SK-N-MC (cell line): Measurements from ENCODE around the gene SHFL.

Source experiments
- EZH2 ChIP-seq: fragments of 200-600 bp; sonication (generic); IDR thresholded peaks from one replicate; pipeline ENCODE4 v1.6.1; 2017; ENCODE audit warnings: antibody characterized with exemption
- FOXP2 ChIP-seq: optimal IDR thresholded peaks from 2 replicates; pipeline ENCODE3; 2011; ENCODE audit warnings: mild to moderate bottlenecking, moderate library complexity; ENCODE audit not compliant: insufficient read depth; ENCODE audit errors: extremely low read length, control extremely low read depth
- POLR2AphosphoS5 ChIP-seq: IDR thresholded peaks from 2 replicates; pipeline ENCODE4 v1.6.1; 2012; ENCODE audit warnings: mild to moderate bottlenecking, low read depth, low read length, borderline replicate concordance

DNA sequence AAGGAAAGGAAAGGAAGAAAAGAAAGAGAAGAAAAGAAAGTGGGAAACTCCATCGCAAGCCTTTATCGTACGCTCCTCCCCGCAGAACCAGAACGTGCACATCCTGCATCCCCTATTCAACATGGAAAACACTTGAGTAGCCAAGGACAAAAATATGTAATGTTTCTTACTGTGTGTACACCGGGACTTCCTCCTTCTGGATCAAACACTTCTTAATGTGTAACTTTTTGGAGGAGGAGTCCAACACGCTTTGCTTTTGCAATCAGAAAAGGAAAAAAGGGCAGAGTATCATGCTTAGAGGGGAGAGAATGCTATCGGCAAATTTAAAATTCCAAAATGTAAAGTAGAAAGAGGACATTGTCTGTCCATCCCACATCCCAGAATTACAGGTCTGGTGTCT is 7.8 kb upstream of the SHFL start:
- TF ChIP-seq EZH2, result no peak
- no peak for TF ChIP-seq FOXP2
- no peak for TF ChIP-seq POLR2AphosphoS5
